Measurements from ENCODE around the gene GRM5.
A peak's percentile ranks its signal among the peaks of the same experiment; 100 is the strongest.
"Not testable (repeated sequence)": the region's sequence is repeated elsewhere in the genome, so short reads cannot be mapped to it uniquely, and the experiment has no call there.

GRM5 gene

DNA sequence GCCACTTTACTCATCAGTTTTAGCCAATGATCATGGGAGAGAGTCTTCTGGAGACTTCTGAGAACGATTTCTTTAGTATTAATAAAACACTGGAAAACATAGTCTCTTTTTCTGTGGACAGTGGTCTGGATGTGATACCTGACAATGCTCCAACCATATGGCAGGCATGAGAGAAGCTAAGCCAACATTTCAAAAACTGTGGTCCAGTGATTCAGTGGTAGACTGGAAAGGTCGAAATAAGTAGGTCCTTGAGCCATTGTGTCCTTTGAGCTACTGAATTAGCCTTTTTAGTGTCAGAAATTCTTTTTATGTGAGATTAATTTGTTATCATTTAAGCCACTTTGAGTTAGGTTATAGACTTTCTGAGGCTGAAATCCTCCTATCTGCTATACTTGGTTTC lies 530.5 kb downstream of the GRM5 start:
- DNase-seq, result no peak

DNA sequence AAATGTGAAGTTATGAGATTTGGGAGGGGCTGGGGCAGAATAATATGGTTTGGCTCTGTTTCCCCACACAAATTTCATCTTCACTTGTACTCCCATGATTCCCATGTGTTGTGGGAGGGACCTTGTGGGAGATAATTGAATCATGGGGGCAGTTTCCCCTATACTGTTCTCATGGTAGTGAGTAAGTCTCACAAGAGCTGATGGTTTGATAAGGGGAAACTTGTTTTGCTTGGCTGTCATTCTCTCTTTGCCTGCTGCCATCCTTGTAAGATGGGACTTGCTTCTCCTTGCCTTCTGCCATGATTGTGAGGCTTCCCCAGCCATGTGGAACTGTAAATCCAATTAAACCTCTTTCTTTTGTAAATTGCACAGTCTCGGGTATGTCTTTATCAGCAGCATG lies 531.1 kb downstream of the GRM5 start:
- not testable (repeated sequence) for DNase-seq

DNA sequence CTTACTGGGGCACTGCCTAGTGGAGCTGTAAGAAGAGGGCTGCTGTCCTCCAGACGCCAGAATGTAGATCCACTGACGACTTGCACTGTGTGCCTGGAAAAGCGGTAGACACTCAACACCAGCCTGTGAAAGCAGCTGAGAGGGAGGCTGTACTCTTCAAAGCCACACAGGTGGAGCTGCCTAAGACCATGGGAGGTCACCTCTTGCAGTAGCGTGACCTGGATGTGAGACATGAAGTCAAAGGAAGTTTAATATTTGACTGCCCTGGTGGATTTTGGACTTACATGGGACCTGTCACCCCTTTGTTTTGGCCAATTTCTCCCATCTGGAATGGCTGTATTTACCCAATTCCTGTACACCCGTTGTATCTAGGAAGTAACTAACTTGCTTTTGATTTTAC lies 531.6 kb downstream of the GRM5 start:
- DNase-seq, result no peak

DNA sequence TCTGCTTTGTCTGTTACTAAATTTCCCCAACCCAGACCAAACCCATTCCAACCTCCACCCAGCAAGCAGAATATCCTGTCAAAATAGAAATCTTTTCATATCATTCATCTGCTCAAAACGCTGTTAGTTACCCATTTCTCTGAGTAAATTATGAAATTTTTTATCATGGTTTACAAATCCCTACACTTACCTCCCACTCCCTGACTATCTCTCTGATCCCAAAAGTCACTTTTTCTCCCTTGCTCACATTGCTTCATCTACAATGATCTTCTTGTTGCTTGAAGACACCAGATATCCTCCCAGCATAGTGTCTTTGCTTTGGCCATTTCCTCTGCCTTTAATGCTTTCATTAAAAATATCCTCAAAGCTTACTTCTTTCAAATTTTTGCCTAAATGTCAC lies 532.8 kb downstream of the GRM5 start:
- DNase-seq, result no peak

DNA sequence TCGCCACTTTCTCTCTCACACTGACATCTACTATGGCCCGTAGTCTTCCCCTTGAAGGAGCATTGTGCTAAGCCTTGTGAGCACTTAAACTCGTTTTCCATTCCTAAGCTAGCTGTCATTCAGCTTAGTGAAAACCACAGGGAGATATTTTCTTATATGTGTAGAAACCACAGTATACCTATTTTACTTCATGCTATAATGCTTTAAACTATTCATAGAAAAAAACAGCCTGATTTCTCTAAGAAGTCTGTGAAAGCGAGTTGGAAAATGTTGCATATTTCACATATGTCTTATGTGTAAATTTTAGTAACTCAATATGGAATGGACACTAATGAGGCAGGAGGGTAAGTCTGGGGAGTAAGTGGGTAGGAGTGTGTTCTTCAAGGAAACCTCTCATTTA lies 534.0 kb downstream of the GRM5 start:
- DNase-seq, result no peak

DNA sequence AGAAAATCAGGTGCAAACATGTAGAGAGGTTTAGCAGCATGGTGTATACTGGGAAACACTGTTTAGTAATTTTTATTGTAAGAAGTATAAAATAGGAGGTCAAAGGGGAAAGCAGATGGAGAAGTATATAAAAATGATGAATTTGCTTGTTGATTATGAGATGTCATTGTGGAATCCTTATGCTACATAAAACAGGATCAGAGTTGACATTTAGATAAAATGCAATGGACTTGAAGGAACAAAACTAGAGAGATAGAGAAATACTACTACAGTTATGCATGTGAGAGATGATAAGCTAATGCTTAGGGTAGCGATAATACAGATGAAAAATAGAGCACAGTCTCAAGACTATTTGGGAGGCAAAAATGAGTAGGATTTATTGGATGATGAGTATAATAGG lies 536.4 kb downstream of the GRM5 start:
- DNase-seq, result no peak

DNA sequence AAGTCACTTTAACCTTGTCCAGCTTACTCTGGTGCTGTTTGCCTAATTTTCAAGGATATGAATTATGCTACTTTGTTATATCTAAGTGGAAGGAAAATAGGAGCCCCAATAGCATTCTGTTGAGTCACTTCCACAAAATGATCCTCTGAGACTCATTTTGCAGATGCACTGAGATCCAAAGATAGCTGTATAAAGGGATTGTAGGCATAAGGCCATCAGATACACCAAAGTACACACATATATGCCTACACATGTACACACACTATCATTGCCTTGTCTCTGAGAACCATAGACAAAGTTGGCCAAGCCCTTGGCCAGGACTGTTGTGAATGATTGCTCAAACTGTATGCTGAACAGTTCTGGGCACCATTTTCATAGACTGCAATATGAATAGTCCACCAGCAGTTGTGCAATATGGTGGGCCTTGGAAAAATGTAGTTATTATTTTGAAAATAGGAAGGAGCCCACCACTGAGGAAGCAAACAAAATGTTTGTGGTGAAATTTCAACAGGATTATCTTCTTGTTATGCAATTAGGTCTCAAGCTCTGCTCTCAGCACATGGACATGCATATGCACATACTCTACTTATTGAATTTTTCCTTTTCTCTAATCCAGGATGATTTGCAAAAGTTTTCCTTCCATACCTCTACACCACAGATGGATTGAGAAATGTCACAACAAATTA lies 542.3 kb downstream of the GRM5 start:
- no peak for DNase-seq

DNA sequence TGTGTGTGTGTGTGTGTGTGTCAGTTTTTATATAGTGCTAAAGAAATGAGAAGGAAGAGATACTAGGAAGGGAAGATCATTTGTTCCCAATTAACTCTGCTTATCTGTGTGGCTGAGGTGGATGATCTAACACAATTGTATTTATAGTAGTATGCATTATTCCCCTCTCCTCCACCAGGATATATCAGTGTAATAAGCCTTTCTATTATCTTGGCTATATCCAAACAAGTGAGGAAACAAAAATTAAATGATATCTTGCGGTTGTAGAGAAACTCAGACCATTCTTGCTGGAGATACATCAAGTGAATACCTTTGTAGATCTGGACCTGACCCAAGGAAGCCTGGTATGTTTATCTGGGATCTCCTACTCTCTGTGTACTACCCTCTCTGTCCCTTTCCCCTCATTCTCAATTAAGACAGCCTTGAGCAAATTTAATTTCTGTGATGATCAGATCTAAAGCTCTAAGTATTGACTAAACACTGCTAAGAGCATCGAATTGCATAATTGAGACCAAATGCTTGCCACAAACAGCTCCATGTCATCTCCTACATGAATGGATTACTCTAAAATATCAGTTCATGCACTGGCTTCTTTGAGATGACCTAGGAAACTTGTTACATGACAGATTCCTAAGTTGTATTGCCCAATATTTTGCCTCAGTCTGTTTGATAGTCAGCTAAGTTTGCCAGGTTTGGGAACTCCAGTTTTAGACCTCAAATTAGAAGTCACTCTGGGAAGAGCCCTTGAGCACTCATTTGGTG lies 543.0 kb downstream of the GRM5 start:
- no peak for DNase-seq

DNA sequence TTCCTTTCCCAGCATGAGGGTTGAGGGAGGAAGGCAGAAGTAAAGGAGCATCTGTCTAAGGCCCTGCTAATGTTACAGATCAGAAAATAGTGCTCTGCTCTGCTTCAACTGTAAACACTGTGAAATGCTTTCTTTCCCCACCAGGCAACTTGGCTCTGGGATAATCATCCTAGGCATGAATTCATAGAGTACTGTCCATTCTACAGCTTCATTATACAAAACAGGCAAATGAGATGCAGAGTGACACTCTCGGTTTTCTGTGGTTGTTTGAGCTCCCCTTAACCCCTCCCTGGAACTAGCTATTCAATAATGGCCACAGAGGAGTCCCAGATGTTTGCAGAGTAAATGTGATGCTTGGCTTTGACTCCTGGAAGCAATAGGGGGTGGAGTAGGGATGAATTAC lies 544.0 kb downstream of the GRM5 start:
- no peak for DNase-seq

DNA sequence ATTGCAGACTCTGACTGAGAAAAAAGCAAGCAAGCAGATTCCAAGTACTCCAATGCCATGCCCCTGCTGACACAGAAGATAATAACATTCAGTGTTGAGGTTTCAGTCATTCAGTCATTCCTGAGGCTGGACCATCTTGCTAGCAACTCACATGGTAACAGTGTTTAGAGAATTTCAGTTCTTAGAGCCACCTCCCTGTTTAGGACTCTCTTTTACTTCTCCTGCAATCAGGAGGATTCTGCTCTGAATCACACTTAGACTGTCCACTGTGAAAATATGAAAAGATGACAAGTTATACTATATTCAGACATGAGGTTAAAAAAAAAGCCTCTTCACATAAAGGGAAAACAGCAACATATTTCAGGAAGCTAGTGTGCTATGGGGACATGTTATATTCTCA lies 544.4 kb downstream of the GRM5 start:
- DNase-seq, result no peak

DNA sequence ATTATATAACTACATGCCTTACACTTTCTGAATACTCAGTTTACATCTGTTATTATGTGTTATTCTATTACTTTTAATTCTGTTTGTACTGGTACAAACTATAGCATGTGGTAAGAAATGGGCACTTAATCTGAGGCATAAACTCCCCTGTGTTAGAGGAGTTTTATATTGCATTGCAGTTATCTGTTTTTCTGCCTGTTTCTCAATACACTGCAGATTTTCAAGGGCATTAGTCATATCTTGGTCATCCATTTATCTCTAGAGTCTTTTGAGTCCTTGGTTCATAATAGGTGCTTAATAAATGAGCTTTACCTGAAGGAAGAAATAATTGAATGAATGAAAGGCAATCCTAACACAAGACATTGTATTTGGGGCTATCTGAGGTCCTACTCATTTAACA lies 545.4 kb downstream of the GRM5 start:
- no peak for DNase-seq

DNA sequence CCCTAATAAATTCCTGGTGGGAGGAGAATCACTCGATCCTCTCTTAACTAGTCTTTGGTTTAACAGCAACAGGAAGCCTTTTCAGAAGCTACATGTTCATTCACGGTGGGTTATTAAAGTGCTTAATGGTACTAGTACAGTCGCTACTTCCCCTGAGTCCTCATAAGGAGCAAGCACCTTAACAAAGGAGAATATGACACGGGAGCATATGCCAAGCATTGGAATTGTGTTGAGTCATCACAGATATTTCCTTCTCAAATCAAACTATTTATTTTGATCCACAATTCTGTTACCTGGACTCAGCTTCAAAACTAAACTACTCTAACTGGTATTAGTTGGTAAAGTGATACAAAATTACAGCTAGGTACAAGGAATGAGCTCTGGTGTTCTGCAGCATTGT lies 550.8 kb downstream of the GRM5 start:
- no peak for DNase-seq

DNA sequence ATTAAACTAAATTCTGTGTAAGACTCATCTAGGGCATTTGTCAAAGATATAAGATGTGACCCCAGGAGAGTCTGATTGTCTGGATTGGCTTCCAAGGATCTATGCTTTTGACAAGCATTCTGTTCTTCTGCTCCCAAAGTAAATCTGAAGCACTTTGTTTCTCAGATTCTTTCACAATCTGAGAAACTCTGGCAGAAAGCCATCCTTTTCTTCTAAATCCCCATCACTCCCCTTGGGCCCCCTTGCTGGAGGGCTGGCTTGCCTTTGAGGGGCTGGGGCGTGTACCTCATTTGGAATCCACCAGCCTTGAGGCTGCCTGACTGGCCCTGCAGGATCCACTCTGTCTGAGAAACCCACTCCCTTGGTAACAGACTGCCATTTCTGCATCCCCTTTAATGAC lies 554.8 kb downstream of the GRM5 start:
- DNase-seq, result no peak

DNA sequence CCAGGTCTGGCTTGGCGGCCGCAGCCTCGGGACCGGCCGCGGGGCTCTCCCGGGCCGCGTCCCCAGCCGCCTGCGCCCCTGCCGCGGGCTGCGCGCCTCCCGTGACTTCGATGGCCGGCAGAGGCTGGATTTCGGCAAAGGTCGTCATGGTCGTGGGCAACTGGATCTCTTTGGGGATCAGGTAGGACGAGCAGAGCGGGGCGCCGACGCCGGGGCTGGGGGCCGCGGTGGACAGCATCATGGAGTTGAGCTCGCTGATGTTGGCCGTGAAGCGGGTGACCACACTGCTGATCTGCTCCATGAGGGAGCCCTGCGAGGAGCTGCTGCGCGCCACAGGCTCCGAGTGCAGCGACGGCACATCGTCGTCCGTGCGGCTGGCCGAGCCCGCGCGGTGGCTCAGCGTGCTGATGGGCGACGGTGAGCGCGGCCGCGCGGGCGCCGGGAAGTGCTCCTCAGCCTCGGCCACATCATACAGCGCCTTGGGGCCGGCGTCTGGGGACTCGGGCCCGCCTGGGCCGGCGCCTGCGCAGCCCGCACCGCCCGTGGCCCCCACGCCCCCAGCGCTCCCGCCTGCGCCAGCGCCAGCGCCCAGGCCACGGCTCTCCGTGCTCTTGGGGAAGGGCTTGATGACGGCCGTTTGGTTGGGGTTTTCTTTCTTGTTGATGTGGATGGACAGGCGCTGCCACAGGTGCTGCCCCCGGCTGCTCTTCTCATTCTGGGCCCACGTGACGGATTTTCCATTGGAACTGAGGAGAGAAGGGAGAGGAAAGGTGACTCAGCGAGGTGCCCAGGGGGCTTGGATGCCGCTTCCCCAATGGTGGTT lies 556.8 kb downstream of the GRM5 start:
- peak; percentile 11 for DNase-seq

DNA sequence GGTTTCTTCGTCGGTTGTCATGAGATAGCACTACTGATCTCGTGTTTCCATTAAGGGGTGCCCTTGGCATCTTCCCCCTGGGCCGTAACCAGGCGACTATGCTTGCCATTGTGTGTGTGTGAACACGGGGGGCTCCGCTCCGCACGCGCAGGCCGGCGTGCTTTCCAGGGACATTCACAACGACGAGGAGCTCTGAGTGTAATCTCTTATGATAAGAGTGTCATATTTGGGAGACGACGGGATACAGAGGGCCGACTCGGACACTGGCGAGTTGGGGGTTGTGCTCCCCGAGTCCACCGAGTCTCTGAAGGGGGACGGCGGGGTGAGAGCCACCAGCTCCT lies 557.4 kb downstream of the GRM5 start:
- DNase-seq, result no peak

DNA sequence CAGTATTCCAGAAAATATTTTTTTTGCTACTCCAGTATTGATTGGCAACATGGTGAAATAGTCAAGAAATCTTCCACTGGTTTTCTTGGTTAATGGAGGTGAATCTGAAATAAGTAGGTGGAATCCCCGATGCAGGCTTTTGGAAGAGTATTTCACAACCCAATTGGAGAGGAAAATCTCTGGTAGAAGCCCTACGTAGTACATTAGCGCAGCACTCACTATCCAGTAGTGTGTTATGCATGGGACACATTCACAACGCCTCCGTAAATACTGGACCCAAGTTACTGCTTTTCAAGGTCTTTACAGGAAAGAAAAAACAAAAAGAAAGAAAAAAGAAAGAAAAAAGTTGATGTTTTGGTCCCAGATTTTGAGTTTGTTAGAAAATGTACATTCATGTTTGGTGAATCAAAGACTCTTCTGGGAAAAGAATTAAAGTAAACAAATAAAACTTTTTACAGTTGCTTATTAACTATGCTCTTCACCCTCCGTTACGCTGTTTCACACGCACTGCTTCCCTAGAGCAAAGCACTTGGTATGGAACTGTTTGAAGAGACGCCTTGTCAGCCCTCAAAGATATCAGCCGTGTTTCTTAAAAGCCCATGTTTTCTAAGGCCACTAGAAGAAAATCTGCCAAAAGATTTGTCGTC lies 557.9 kb downstream of the GRM5 start:
- no peak for DNase-seq

DNA sequence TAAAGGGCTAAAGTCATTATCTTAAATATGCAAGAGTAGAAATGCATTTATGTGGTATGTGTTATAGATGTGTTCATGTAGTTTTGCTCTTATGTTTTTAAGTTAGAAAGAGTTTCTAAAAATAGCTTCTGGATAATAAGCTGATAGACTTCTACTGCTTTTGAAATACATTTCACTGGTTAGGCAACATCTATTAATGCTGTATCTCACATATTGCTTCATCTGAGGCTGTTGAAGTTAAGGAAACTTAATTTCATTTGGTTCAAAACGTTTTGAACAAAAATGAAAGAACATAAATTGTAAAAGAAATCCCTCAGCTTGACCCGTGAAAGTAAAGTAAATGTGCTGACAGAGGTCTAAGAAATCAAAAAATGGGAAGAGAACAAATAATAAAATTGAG lies 564.2 kb downstream of the GRM5 start:
- no peak for DNase-seq

DNA sequence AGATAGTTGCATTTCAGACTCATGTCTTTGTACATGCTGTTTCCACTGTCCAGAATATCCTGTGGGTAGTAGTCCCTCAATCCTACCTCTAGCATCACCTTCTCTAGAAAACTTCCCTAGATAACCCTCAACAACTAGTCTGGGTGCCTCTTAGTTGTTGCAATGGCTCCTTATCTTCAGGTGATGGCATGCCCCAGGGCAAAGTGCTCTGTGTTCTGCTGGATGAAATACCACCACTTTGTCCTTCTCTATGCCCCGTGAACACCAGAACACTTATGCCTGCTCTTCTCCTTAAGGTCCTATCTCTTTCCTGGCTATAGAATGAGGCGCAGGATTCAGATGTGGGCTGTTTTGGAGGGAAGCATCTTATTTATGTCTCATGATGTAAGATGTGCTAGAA lies 569.9 kb downstream of the GRM5 start:
- DNase-seq, result no peak

DNA sequence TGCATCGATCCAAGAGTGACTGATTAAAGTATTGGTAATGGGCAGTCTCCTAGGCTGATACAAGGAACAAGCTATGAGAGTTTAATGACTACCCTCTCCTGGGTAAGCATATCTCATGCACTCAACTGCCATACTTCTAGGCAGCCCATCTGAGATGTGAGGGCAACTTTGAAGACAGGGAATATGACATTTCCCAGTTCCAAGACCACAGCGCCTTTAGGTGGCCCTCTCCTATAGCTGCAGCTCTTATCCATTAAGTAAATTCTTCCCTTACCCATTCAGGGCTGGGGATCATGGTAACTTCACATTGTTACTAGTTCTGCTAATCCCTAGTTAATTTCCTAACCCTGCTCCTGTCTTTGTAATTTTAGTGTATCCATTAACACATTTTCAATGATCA lies 570.9 kb downstream of the GRM5 start:
- no peak for DNase-seq

DNA sequence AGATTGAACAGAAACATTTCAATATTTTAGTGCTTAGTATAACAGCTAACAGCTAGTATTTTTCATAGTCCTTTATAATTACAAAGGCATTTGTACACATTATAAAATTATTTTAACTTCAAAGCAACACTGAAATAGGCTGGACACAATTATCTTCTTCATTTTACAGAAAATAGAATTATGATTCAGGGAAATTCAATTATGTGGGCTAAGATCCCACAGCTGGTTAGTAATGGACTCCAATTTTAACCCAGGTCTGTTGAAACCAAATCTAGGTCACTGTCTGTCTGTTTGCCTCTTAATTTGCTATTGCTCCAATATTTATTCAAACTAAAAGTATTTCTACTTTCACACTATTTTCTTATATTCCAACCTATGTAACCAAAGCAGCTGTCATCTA lies 574.1 kb downstream of the GRM5 start:
- DNase-seq, result no peak

DNA sequence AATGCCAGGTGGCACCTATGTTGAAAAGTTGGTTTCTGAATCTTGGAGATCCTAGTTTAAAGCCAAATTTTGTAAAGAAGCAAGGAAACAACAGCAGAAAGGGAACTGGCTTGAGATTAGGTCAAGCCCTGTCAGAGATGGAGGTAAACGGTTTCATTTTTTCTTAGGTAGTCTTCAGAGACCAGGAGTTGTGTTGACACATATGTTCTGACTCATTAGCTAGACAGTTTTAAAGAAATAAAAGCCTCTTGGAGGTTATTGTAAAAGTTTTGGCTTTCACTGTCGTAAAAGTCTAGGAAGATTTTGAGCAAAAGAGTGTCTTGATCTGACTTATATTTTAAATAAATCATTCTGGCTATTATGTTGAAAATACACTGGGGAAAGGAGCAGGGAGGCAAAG lies 576.8 kb downstream of the GRM5 start:
- no peak for DNase-seq

DNA sequence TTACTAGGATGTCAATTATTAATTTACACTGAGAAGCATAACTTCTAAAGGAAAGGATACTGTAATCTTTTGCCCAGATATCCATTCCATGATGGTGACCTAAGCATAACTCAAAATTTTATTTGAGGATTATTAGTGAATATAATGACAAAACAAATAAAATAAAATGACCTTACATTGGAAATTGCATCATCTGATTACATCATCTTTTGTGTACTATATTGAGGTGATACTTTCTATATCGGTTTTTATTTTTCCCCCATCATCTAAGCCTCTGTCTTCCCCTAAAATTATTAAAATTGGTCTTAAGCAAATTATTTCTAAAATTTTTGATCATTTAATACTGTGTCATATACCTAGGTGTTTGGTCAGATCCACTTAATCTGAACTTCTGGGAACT lies 578.1 kb downstream of the GRM5 start:
- no peak for DNase-seq

DNA sequence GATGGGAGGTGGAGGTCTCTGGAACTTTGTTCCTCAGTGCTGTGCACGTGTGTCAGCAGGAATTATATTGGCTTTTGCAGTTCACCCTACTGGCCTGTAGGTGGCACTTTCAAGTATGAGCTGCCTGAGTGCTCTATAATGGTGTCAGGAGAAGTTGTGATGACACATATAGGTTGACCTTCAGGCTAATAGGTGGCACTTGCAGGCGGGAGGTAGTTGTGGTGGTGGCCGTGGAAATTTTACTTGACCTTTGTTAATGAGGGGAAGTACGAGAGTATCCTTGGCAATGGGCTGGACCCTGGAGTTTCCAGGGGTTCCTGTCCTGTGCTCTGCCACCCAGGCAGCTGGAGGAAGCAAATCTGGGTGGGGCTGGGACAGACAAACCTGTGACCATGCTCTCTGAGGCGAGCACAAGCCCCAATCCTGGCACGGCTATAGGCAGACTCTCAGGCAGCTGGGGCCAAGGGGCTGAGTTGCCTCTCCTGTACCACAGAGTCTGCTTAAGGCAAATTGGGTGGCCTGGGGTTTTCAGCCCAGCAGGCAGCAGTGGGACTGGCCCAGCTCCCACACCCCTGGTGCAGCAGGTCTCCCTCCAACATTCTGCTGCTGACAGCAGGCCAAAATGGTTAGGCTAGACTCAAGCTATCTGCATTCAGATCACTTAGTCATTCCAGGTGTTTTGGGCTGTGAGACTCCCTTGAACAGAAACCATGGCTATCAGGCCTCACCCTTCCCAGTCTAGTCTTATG lies 580.7 kb downstream of the GRM5 start:
- DNase-seq, result no peak
